HTERT RPE-1 (cell line): ENCODE measurements around the gene MIEF2.

ENCODE experiments used
- in situ Hi-C: fragments of 300-500 bp; cut with MboI; formaldehyde crosslinking; loops from 4 replicates; pipeline ENCODE4 v1.14.3; 2020; ENCODE audit warnings: low sequenced_read_pairs

MIEF2 gene

GRCh38 chr17:18234853-18235380 is 25.5 kb upstream of the MIEF2 start:
- in situ Hi-C loops = no loop called here

DNA sequence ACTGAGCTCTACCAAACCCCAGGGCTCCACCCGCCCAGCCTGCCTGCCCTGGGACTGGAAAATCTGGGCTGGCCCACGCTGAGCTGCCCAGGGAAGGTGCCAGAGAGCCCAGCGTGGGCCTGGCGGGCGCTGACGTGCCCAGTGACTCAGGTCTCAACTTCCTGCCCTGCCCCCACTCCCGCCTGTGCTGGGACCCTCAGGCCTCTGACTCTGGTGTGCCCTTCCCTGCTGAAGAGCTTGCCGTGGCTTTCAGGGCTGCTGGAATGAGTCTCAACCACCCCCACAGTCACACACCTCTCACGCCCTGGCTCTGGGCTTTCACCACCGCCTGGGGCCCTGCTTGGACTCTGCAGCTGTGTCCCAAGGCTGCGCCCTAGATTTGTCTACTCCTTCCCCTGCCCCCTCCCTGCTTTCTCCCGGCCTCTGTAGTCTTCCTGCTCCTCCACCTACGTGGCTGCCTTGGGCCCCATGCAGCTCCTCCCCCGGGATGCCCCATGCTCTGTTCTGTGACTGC is 24.7 kb upstream of the MIEF2 start:
- in situ Hi-C loops = no loop called here

DNA sequence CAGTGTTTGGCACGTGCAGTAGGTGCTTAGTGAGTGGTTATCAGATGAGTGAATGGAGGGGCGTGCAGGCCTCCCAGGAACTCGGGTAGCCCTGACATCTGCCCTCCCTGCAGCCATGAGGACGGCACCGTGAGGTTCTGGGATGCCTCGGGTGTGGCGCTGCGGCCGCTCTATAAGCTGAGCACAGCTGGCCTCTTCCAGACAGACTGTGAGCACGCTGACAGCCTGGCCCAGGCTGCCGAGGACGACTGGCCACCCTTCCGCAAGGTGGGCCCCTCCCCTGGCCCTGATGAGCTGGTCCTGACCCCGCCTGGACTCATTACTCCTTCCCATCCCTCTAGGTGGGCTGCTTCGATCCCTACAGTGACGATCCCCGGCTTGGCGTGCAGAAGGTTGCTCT is 24.0 kb upstream of the MIEF2 start:
- in situ Hi-C loops = no loop called here

DNA sequence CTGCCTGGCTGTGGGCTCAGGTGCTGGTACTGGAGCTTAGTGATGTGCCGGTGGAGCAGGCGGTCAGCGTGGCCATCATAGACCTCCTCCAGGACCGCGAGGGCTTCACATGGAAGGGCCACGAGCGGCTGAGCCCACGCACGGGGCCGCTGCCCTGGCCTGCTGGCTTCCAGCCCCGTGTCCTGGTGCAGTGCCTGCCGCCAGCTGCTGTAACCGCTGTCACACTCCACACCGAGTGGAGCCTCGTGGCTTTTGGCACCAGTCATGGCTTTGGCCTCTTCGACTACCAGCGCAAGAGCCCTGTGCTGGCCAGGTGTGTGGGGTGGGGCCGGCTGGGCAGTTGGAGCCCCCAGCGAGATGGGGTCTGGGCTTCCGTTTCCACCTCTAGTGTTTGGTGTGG is 23.0 kb upstream of the MIEF2 start:
- in situ Hi-C loops = no loop called here

DNA sequence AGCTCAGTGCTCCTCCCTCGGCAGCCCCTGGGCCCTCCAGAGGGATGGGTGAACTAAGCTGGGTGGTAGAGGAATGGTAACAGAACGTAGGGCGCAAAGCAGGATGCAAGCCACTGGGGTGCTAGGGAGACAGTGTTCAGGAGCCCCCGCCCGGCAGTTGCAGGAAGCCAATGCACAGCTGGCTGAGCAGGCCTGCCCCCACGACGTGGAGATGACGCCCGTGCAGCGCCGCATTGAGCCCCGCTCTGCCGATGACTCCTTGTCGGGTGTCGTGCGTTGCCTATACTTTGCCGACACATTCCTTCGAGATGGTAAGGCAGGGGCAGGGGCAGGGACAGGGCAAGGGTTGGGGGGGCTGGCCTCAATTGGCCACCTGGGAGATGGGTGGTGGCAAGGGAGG is 22.2 kb upstream of the MIEF2 start:
- in situ Hi-C loops = no loop called here

DNA sequence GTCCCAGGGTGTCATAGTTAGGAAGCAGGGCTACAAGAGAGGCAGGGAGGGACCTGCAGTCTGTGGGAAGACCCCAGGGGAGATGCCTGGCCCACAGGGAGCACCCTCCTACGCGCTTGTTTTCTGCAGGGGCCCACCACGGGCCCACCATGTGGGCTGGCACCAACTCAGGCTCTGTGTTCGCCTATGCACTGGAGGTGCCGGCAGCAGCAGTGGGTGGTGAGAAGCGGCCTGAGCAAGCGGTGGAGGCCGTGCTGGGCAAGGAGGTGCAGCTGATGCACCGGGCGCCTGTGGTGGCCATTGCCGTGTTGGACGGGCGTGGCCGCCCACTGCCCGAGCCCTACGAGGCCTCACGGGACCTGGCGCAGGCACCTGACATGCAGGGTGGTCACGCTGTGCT is 20.0 kb upstream of the MIEF2 start:
- in situ Hi-C loops = no loop called here

- in situ Hi-C loops = no loop called here
Measured at GRCh38 chr17:18241229-18241871, 19.1 kb upstream of the MIEF2 start.

GRCh38 chr17:18245038-18245776 is 15.3 kb upstream of the MIEF2 start:
- in situ Hi-C loops = no loop called here

DNA sequence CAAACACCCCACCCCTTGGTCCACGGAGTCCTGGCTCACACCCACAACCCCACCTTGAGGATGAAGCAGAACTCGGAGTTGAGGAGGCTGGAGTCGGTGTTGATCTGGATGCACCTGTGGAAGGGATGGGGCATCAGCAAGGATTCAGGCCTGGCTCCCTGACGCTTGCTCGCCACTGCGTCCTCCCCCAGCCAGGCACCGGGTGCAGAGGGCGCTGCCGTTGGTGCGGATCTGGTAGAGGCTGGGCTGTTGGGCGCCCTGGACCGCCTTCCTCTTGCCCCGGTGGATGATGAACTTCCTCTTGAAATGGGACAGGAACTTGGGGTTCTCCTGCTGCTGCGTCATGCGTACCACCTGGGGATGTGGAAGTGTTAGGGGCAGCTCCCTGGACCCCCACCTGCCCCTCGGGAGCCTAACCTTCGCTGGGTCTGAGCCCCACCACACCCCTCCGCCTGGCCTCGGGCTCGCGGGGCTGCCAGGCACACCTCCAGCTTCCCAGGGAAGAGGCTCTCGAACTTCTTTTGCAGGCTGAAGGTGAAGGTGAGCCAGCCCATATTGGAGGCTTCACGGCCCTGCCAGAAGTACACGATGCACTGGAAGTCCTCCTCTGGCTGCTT is 14.2 kb upstream of the MIEF2 start:
- in situ Hi-C loops = no loop called here

- in situ Hi-C loops = no loop called here
Measured at GRCh38 chr17:18246880-18247612, 13.4 kb upstream of the MIEF2 start.

DNA sequence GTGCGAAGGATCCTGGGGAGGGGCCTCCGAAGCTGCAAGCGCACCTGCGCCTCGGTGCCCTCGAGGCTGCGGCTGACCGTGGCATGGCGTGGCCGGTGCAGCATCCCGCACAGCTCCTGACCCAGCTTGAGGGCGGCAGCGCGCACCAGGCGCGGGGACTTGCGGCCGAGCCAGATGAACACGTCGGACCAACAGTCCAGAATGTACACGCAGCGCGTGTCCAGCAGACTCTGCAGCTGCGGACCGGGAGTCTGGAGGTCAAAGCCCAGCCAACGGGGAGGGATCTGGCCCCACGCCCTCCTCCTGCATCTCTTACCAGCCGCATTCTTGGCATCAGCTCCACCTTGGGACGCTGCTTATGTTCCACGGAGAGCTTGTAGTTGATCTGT is 12.9 kb upstream of the MIEF2 start:
- in situ Hi-C loops = no loop called here

DNA sequence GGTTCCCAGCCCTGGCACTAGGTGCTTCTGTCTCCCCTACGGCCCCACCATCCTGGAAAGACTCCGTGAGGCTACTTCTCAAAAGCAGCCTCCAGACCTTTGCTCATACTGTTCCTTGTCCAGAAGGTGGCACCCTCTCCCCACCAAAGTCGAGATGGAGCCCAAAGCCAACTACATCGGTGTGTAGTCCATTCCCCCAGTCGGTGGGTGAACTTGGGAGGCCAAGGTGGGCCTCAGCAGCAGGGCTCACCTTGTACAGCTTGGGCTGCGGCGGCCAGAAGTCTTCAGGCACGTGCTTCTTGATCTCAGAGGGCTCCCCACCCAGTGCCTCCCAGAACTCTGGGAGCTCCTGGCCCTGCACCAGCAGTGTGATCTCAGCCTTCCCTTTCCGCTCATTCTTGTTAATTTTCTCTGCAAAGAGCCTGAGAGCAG is 12.1 kb upstream of the MIEF2 start:
- in situ Hi-C loops = no loop called here

GRCh38 chr17:18248811-18249210 is 11.7 kb upstream of the MIEF2 start:
- in situ Hi-C loops = no loop called here

- in situ Hi-C loops = no loop called here
Measured at GRCh38 chr17:18250259-18250658, 10.2 kb upstream of the MIEF2 start.

DNA sequence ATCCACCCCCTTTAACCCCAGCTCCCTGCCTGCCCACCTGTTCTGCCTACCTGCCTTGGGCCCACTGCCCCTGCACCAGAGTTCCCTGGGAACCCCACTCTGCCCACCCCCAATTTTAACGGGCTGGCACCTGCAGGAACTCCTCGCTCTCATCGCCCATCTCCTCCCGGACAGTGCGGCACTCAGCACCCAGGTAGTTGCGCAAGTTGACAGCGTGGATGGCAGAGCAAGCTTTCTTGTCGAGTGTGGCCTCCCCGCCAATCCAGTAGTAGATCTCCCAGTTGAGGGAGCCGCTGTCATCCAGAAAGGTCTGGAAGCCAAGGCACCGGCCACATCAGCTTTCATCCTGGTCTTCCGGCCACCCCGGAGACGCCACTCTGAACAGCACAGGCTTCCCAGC is 9.8 kb upstream of the MIEF2 start:
- in situ Hi-C loops = no loop called here

GRCh38 chr17:18251204-18251603 is 9.3 kb upstream of the MIEF2 start:
- in situ Hi-C loops = no loop called here

DNA sequence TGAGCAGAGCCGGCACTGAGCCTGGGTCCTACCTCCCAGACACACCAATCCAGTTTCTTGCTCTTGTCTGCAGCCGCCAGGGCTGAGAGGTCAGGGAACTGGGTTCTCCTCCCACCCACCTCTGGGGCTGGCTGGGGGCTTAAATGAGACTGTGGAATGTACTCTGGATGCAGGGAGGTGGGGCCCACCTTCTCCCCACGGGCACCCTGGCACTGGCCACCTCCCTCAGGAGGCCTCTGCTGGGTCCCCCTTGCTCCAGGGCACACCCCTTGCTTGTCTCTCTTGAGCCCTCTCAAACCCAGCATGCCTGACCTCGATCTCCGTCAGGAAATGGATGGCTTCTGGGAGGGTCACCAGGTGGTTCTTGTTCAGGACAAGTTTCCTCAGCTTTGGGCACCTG is 8.3 kb upstream of the MIEF2 start:
- in situ Hi-C loops = no loop called here

GRCh38 chr17:18253187-18253884 is 7.1 kb upstream of the MIEF2 start:
- in situ Hi-C loops = no loop called here

- in situ Hi-C loops = no loop called here
Measured at GRCh38 chr17:18253947-18254821, 6.3 kb upstream of the MIEF2 start.
